HCT116 (cell line): Measurements from ENCODE around the gene SYCP1.

Experiments
- ATF3 ChIP-seq: IDR thresholded peaks from 2 replicates; pipeline ENCODE4 v1.6.1; 2012
- CTCF ChIP-seq, 3 experiments: fragments of 200-600 bp in 1 of 3; sonication (generic) in 1 of 3; IDR thresholded peaks in 2 of 3; conservative IDR thresholded peaks in 1 of 3; 2 replicates each; pipeline ENCODE4 v1.5.1; 2012 to 2017; ENCODE audit warnings: low read depth in 2 of 3, low read length in 2 of 3, antibody characterized with exemption in 1 of 3, borderline replicate concordance in 1 of 3, control low read depth in 1 of 3, mild to moderate bottlenecking in 1 of 3, mixed read lengths in 1 of 3, mixed run types in 1 of 3, moderate library complexity in 1 of 3; ENCODE audit not compliant: insufficient read depth in 1 of 3
- EZH2 ChIP-seq: fragments of 200-600 bp; sonication (generic); IDR thresholded peaks from 2 replicates; pipeline ENCODE4 v1.6.1; 2017; ENCODE audit warnings: antibody characterized with exemption, mixed run types
- EZH2phosphoT487 ChIP-seq: fragments of 200-600 bp; IDR thresholded peaks from 2 replicates; pipeline ENCODE4 v1.6.1; 2018; ENCODE audit warnings: antibody characterized with exemption, borderline replicate concordance
- JUND ChIP-seq: IDR thresholded peaks from 2 replicates; pipeline ENCODE4 v1.6.1; 2012
- MAX ChIP-seq: IDR thresholded peaks from 2 replicates; pipeline ENCODE4 v1.6.1; 2012
- POLR2A ChIP-seq: IDR thresholded peaks from 2 replicates; pipeline ENCODE4 v1.7.0; 2011; ENCODE audit warnings: borderline replicate concordance; ENCODE audit not compliant: insufficient read depth, insufficient read length; ENCODE audit errors: extremely low read depth
- POLR2AphosphoS5 ChIP-seq: IDR thresholded peaks from 2 replicates; pipeline ENCODE4 v1.6.1; 2011; ENCODE audit warnings: mild to moderate bottlenecking, low read depth, low read length, moderate library complexity
- RAD21 ChIP-seq: IDR thresholded peaks from 2 replicates; pipeline ENCODE4 v1.6.1; 2012; ENCODE audit warnings: low read depth, mild to moderate bottlenecking
- SIN3A ChIP-seq: IDR thresholded peaks from 2 replicates; pipeline ENCODE4 v1.6.1; 2012; ENCODE audit warnings: low read depth
- SRF ChIP-seq: IDR thresholded peaks from 2 replicates; pipeline ENCODE4 v1.6.1; 2012; ENCODE audit warnings: low read depth
- ZFX ChIP-seq: fragments of 450-650 bp; IDR thresholded peaks from 2 replicates; pipeline ENCODE4 v1.6.1; 2017

- no peak for TF ChIP-seq CTCF (IDR thresholded peaks at IDR 0.05 in 2 of 3, conservative IDR thresholded peaks at IDR 0.05 in 1 of 3; ENCODE audit: borderline replicate concordance in 1 of 3, insufficient read depth in 1 of 3, low read depth in 2 of 3, low read length in 2 of 3)
- TF ChIP-seq EZH2phosphoT487, result no peak
- no peak for TF ChIP-seq POLR2AphosphoS5
- no peak for TF ChIP-seq EZH2
- no peak for TF ChIP-seq POLR2A
- no peak for TF ChIP-seq JUND
- TF ChIP-seq ZFX, result no peak
- no peak for TF ChIP-seq SIN3A
- TF ChIP-seq MAX, result no peak
- TF ChIP-seq ATF3, result no peak
- no peak for TF ChIP-seq RAD21
- no peak for TF ChIP-seq SRF
Observed at GRCh38 chr1:114976891-114977290, 122.2 kb downstream of the SYCP1 start.
